Fibroblast of pulmonary artery (primary cell): ENCODE measurements around the gene TNS3.

Experiments used
- DNase-seq: peaks from one replicate; pipeline ENCODE4 v3.0.0-alpha.2; 2010; ENCODE audit warnings: low read depth
- H3K4me3 ChIP-seq: replicated peaks from 2 replicates; pipeline ENCODE4 v1.5.1; 2011; ENCODE audit warnings: low read depth, mild to moderate bottlenecking, control low read depth, low read length, moderate library complexity
- TF ChIP-seq, protein P1 (sequence below): IDR thresholded peaks from 2 replicates; pipeline ENCODE4 v1.5.1; 2011; ENCODE audit warnings: mild to moderate bottlenecking, control low read depth, low read length, inconsistent platforms; ENCODE audit errors: missing control alignments

TNS3 gene

DNA sequence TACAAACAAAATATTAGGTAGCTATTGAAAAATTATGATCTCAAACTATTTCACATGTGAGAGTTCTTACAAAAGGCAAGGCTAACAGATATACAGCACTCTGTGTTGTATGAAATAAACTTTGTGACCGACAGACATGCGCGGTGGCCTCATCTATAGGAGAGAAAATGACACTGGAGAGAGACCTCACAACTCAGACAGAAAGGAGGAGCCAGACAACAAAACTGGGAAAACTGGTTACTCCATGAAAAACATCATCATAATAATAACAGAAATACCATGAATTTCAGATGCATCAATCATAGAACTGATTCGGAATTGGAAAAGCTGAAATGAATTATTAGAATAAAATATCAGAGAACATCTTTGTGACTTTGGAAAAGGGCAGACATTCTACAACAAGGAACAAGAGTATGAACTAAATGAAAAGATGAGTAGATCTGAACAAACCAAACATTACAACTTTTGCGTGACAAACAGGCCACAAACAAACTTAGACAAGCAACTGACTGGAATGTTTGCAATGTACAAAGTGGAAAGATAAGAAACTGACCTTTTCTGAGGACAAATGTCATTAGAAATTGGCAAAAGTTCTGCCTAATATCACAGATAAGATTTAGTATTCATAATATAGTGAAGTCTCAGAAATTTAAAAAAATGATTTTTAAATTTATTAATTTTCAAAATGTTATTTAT is 69.3 kb downstream of the TNS3 start:
- no peak overlapping the region for H3K4me3 ChIP-seq
- TF ChIP-seq, protein P1, sequence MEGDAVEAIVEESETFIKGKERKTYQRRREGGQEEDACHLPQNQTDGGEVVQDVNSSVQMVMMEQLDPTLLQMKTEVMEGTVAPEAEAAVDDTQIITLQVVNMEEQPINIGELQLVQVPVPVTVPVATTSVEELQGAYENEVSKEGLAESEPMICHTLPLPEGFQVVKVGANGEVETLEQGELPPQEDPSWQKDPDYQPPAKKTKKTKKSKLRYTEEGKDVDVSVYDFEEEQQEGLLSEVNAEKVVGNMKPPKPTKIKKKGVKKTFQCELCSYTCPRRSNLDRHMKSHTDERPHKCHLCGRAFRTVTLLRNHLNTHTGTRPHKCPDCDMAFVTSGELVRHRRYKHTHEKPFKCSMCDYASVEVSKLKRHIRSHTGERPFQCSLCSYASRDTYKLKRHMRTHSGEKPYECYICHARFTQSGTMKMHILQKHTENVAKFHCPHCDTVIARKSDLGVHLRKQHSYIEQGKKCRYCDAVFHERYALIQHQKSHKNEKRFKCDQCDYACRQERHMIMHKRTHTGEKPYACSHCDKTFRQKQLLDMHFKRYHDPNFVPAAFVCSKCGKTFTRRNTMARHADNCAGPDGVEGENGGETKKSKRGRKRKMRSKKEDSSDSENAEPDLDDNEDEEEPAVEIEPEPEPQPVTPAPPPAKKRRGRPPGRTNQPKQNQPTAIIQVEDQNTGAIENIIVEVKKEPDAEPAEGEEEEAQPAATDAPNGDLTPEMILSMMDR, result no peak
- no peak for DNase-seq

DNA sequence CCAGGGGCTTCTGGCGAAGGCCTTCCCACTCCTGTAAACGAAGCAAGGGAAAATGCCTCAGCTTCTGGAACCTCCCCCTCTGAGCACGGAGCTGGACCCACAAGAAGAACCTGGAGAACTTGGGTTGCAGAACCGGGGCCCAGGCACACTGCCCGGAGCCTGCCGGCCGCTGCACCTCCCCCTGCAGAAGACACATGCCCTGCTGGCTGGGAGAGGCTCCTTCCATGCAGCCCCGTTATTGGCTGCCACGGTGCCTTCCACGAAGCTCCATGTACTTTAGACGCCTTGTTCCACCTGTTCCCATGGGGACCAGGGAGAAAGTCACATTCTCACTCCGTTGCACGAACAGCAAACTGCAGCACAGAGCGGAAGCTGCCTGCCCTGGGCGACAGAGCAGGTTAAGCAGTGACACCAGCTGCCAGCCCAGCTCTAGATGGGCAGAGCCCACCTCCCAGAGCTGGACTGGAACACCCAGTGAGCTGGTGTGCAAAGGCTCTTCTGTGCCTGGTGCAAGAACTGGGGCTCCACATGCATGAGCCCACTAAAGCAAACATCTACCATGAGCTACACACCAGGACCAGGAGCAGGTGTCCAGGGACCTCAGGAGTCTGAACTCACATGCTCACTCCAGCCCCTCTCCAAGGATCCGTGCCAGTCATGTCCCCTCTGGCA is 70.1 kb downstream of the TNS3 start:
- no peak for DNase-seq
- TF ChIP-seq, protein P1, result no peak
- H3K4me3 ChIP-seq, result no peak overlapping the region

DNA sequence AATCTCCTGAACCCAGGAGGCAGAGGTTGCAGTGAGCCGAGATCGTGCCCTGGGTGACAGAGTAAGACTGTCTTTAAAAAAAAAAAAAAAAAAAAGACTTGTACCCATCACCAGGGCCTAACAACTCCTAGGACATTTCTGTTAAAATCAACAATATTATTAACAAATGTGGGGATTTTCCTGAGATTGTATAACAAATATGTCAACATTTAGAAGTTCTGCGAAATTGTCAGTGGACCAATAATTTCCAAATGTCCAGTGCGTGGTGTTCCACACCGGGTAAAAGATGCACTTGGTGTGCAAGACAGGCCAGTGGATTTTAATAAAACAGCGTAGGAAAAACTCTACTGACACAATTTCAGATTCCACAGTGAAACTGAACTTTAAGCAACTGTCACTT is 71.1 kb downstream of the TNS3 start:
- no peak for DNase-seq
- H3K4me3 ChIP-seq, result no peak overlapping the region
- TF ChIP-seq, protein P1, result no peak

DNA sequence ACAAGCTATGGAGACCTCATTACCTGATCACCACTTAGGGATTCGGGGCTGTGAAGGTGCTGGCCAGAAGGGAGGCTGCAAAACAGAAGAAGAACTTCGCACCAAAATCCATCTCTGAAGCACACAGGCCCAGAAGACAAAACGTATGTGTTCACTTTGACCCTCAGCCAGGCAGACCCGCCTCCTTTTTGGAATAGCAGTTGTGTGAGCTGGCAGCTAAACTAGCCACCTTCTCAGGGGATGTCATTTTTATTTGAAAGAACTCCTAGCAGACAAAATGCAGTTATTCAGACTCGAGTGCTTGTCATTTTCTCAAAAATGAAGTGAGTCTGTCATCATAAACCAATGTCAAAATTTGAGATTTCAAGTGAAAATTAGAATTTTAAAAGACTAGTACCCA is 71.7 kb downstream of the TNS3 start:
- TF ChIP-seq, protein P1, result no peak
- no peak overlapping the region for H3K4me3 ChIP-seq
- DNase-seq, result no peak

DNA sequence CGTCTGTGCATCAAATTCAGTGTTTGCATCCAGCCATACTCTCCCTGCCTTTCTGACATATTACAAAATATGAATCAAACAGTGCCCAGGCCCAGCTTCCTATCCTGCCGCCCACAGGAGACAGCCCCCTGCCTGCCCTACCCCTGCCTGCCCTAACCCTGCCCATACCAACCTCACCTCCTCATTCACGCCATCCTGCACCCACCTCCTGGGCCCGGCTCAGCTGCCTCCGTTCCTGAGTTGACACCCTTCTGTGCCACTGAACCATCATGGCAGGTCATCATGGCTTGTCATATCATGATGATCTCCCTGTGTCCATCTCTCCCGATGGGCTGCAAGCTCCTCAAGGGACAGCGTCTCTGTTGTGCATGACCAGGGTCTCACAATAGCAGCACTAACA is 72.3 kb downstream of the TNS3 start:
- no peak overlapping the region for H3K4me3 ChIP-seq
- no peak for DNase-seq
- TF ChIP-seq, protein P1, result no peak

DNA sequence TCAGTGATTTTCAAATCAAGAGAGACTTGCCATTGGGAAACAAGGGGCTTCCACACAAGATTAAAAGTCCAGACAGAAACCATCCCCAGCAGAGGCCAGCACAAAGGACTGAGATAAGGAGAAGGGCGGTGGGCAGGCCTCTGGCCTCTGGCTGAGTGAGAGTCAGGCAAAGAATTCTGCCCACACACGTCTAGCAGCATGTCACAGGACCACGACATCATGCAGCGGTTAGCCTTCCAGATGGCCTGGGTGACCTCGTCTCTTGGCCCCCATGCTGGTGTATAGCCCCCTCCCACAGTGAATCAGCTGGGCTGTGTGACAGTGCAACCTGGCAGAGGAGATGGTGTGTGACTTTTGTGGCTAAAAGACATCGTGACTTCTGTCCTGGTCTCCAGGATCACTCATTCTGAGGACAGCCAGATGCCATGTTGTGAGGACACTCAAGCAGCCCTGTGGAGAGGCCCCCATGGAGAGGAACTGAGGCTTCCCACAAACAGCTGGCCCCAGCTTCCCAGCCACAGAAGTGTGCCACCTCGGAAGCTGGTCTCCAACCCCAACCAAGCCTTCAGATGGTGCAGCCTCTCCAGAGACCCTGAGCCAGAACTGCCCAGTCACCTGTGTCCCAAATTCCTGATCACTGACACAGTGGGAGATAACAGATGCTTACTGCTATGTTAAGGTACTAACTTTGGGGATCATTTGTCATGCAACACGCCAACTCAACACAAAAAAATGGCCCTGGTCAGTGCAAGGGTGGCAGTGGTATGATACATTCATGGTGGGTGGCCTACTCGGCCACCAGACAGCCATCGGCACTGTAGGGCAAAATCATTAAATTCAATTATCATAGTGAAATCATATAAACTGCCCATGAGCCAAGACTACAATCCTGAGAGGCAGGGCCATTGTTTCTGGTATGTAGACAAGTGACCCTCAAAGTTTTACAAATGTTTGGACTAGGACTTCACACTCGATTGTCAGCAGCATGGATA is 73.2 kb downstream of the TNS3 start:
- DNase-seq, result no peak
- H3K4me3 ChIP-seq, result no peak overlapping the region
- TF ChIP-seq, protein P1, result no peak
